ENCODE results near the gene HAS3. TPM values are rescaled to one million over a fixed set of nuclear protein-coding genes. Genes with fewer than 3 reads are reported as not detected.

HAS3 gene
- total and polyA plus RNA-seq, 2 donors (not counting 3 experiments of a cell fraction or from before 2014, with no cell fraction given) = 1.5 to 1.8 TPM

GRCh38 chr16:69127966-69128510 lies 22.6 kb downstream of the HAS3 start:
- ChIA-PET POLR2A (interaction anchor here (0.5 to 0.7 kb wide), 2 partner anchors 25 to 183 kb away, joined by 3 to 5 read pairs; no protein-coding TSS in a partner anchor), CTCF (interaction anchor here (3.2 kb wide), 1 partner anchor 281 kb away, joined by 14 read pairs; no protein-coding TSS in a partner anchor)
- dilution Hi-C loops (cut with MboI; ENCODE audit: extremely low pct_ligation_motif_present, low sequenced_read_pairs) = no loop called here
- Histone ChIP-seq H3K4me2 (ENCODE audit: insufficient read depth, low read length) (no peak overlapping the region), H4K20me1 (replicated peaks; ENCODE audit: control insufficient read depth, extremely low read depth, insufficient read depth, low read length) (peaks cover 3% of the 10 kb centered on the region), H3K9me1 (replicated peaks; ENCODE audit: control insufficient read depth, extremely low read depth, insufficient read depth, low read length) (no peaks in the 10 kb centered on the region), H3K9ac (replicated peaks; ENCODE audit: extremely low read depth, insufficient read depth, low read length) (no peak overlapping the region), H3K27me3 (ENCODE audit: control insufficient read depth in 2 of 2, insufficient read depth in 2 of 2, low read length in 2 of 2) (no peaks in the 10 kb centered on the region), H3K79me2 (ENCODE audit: control insufficient read depth, insufficient read depth, low read length) (peaks cover 73% of the 10 kb centered on the region), H3K36me3 (ENCODE audit: control insufficient read depth in 2 of 2, extremely low read depth in 1 of 2, insufficient read depth in 2 of 2, low read length in 2 of 2) (no peaks in the 10 kb centered on the region), H3K9me3 (replicated peaks; ENCODE audit: control insufficient read depth, insufficient read depth, low read length) (no peaks in the 10 kb centered on the region), H3K27ac (ENCODE audit: insufficient read depth, low read depth, low read length) (no peak overlapping the region), H3K4me1 (ENCODE audit: control insufficient read depth, extremely low read depth, insufficient read depth, low read length) (peaks cover 13% of the 10 kb centered on the region), H2AFZ (ENCODE audit: low read depth, low read length) (no peak overlapping the region), H3K4me3 (replicated peaks in 1 of 3; ENCODE audit: insufficient read depth in 1 of 3, low read depth in 1 of 3, low read length in 3 of 3) (no peak overlapping the region)
- no peak for TF ChIP-seq POLR2AphosphoS5 (IDR thresholded peaks at IDR 0.05; ENCODE audit: insufficient read depth, low read depth, low read length)
- TF ChIP-seq POLR2A (IDR thresholded peaks at IDR 0.05; ENCODE audit: low read depth, low read length) = no peak
- TF ChIP-seq, protein P1, sequence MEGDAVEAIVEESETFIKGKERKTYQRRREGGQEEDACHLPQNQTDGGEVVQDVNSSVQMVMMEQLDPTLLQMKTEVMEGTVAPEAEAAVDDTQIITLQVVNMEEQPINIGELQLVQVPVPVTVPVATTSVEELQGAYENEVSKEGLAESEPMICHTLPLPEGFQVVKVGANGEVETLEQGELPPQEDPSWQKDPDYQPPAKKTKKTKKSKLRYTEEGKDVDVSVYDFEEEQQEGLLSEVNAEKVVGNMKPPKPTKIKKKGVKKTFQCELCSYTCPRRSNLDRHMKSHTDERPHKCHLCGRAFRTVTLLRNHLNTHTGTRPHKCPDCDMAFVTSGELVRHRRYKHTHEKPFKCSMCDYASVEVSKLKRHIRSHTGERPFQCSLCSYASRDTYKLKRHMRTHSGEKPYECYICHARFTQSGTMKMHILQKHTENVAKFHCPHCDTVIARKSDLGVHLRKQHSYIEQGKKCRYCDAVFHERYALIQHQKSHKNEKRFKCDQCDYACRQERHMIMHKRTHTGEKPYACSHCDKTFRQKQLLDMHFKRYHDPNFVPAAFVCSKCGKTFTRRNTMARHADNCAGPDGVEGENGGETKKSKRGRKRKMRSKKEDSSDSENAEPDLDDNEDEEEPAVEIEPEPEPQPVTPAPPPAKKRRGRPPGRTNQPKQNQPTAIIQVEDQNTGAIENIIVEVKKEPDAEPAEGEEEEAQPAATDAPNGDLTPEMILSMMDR (IDR thresholded peaks at IDR 0.05; ENCODE audit: extremely low read depth in 1 of 2, insufficient read depth in 1 of 2, low read depth in 1 of 2, low read length in 2 of 2) = no peak
- TF ChIP-seq, protein P2, sequence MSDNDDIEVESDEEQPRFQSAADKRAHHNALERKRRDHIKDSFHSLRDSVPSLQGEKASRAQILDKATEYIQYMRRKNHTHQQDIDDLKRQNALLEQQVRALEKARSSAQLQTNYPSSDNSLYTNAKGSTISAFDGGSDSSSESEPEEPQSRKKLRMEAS (IDR thresholded peaks at IDR 0.05; ENCODE audit: insufficient read depth, insufficient read length) = no peak
- no peak for TF ChIP-seq FOS (IDR thresholded peaks at IDR 0.05; ENCODE audit: borderline replicate concordance, insufficient read depth, low read length)
- TF ChIP-seq MYC (IDR thresholded peaks at IDR 0.05; ENCODE audit: low read depth, low read length) = no peak
- TF ChIP-seq JUN (IDR thresholded peaks at IDR 0.05; ENCODE audit: borderline replicate concordance, insufficient read depth, insufficient read length, low read depth) = no peak
- no peak for TF ChIP-seq GATA2 (IDR thresholded peaks at IDR 0.05; ENCODE audit: insufficient read depth, insufficient read length, low read depth, low read length)
- no peak for TF ChIP-seq EZH2 (IDR thresholded peaks at IDR 0.05; ENCODE audit: borderline replicate concordance, low read depth, low read length, severe bottlenecking)
- BruUV-seq (replicated peaks) = no TSS peak
- FAIRE-seq (no peak), DNase-seq (ENCODE audit: low read depth, low spot score) (no peak)
- intact Hi-C loops (cut with micrococcal nuclease) = no loop called here
